Measurements from ENCODE around the gene COL4A2. TPM values are rescaled to one million over a fixed set of nuclear protein-coding genes. Genes with fewer than 3 reads are reported as not detected.

COL4A2 gene
- total RNA-seq, 2 experiments from 2014 or later: not detected

- H3K9me3 Mint-ChIP-seq (ENCODE audit: low read depth): peaks cover 3% of the 10 kb centered on the region
- peaks cover 3% of the 10 kb centered on the region for H3K4me1 Mint-ChIP-seq
- peaks cover 10% of the 10 kb centered on the region for H3K27me3 Mint-ChIP-seq
- no peak overlapping the region for H3K4me3 Mint-ChIP-seq
- no peaks in the 10 kb centered on the region for H3K36me3 Mint-ChIP-seq
- DNase-seq (peak; percentile 2), ATAC-seq (no peak)
- CTCF ChIA-PET: no interaction called here
- no peak overlapping the region for H3K27ac Mint-ChIP-seq
Measured at GRCh38 chr13:110278859-110279258, 28.2 kb upstream of the COL4A2 start.

GRCh38 chr13:110279684-110280083 lies 27.4 kb upstream of the COL4A2 start:
- H3K4me3 Mint-ChIP-seq: no peak overlapping the region
- H3K9me3 Mint-ChIP-seq (ENCODE audit: low read depth): peaks cover 3% of the 10 kb centered on the region
- no peak overlapping the region for H3K27ac Mint-ChIP-seq
- DNase-seq (peak; percentile 25), ATAC-seq (no peak)
- peaks cover 10% of the 10 kb centered on the region for H3K27me3 Mint-ChIP-seq
- CTCF ChIA-PET: no interaction called here
- no peaks in the 10 kb centered on the region for H3K36me3 Mint-ChIP-seq
- H3K4me1 Mint-ChIP-seq: peaks cover 3% of the 10 kb centered on the region

GRCh38 chr13:110280231-110280813 lies 26.8 kb upstream of the COL4A2 start:
- Mint-ChIP-seq H3K4me3 (no peak overlapping the region), H3K27me3 (peaks cover 14% of the 10 kb centered on the region), H3K4me1 (peaks cover 3% of the 10 kb centered on the region), H3K27ac (no peak overlapping the region), H3K9me3 (ENCODE audit: low read depth) (peaks cover 3% of the 10 kb centered on the region), H3K36me3 (no peaks in the 10 kb centered on the region)
- CTCF ChIA-PET: no interaction called here
- DNase-seq: peak; percentile 21
- ATAC-seq: no peak

GRCh38 chr13:110280985-110281688 lies 25.9 kb upstream of the COL4A2 start:
- CTCF ChIA-PET: no interaction called here
- ATAC-seq: no peak
- H3K4me3 Mint-ChIP-seq: no peak overlapping the region
- peaks cover 3% of the 10 kb centered on the region for H3K9me3 Mint-ChIP-seq (ENCODE audit: low read depth)
- H3K36me3 Mint-ChIP-seq: no peaks in the 10 kb centered on the region
- peaks cover 3% of the 10 kb centered on the region for H3K4me1 Mint-ChIP-seq
- H3K27ac Mint-ChIP-seq: no peak overlapping the region
- peaks cover 14% of the 10 kb centered on the region for H3K27me3 Mint-ChIP-seq
- DNase-seq: no peak

GRCh38 chr13:110281736-110282135 lies 25.3 kb upstream of the COL4A2 start:
- no peak for ATAC-seq
- peaks cover 14% of the 10 kb centered on the region for H3K27me3 Mint-ChIP-seq
- no peak overlapping the region for H3K4me3 Mint-ChIP-seq
- H3K27ac Mint-ChIP-seq: no peak overlapping the region
- DNase-seq: no peak
- H3K4me1 Mint-ChIP-seq: peaks cover 3% of the 10 kb centered on the region
- CTCF ChIA-PET: no interaction called here
- peaks cover 3% of the 10 kb centered on the region for H3K9me3 Mint-ChIP-seq (ENCODE audit: low read depth)
- H3K36me3 Mint-ChIP-seq: no peaks in the 10 kb centered on the region

GRCh38 chr13:110282316-110282841 lies 24.7 kb upstream of the COL4A2 start:
- no peak overlapping the region for H3K4me3 Mint-ChIP-seq
- DNase-seq: no peak
- H3K4me1 Mint-ChIP-seq: peaks cover 3% of the 10 kb centered on the region
- CTCF ChIA-PET: no interaction called here
- no peak for ATAC-seq
- peaks cover 3% of the 10 kb centered on the region for H3K9me3 Mint-ChIP-seq (ENCODE audit: low read depth)
- H3K27ac Mint-ChIP-seq: no peak overlapping the region
- H3K36me3 Mint-ChIP-seq: no peaks in the 10 kb centered on the region
- H3K27me3 Mint-ChIP-seq: peaks cover 14% of the 10 kb centered on the region

GRCh38 chr13:110283736-110284517 lies 23.2 kb upstream of the COL4A2 start:
- CTCF ChIA-PET: no interaction called here
- H3K27ac Mint-ChIP-seq: no peak overlapping the region
- peaks cover 3% of the 10 kb centered on the region for H3K4me1 Mint-ChIP-seq
- no peak for DNase-seq
- ATAC-seq: no peak
- no peaks in the 10 kb centered on the region for H3K36me3 Mint-ChIP-seq
- H3K4me3 Mint-ChIP-seq: no peak overlapping the region
- H3K27me3 Mint-ChIP-seq: peaks cover 14% of the 10 kb centered on the region
- peaks cover 3% of the 10 kb centered on the region for H3K9me3 Mint-ChIP-seq (ENCODE audit: low read depth)

- Mint-ChIP-seq H3K36me3 (no peaks in the 10 kb centered on the region), H3K27me3 (peaks cover 11% of the 10 kb centered on the region), H3K9me3 (ENCODE audit: low read depth) (peaks cover 3% of the 10 kb centered on the region), H3K4me1 (peaks cover 3% of the 10 kb centered on the region), H3K4me3 (no peak overlapping the region), H3K27ac (no peak overlapping the region)
- CTCF ChIA-PET: no interaction called here
- DNase-seq (no peak), ATAC-seq (no peak)
Measured at GRCh38 chr13:110284779-110285484, 22.2 kb upstream of the COL4A2 start.

- Mint-ChIP-seq H3K27ac (no peak overlapping the region), H3K27me3 (peaks cover 7% of the 10 kb centered on the region), H3K4me3 (no peak overlapping the region), H3K4me1 (no peaks in the 10 kb centered on the region), H3K9me3 (ENCODE audit: low read depth) (peaks cover 3% of the 10 kb centered on the region), H3K36me3 (no peaks in the 10 kb centered on the region)
- ATAC-seq (no peak), DNase-seq (no peak)
- CTCF ChIA-PET: no interaction called here
Measured at GRCh38 chr13:110285991-110286832, 20.9 kb upstream of the COL4A2 start.

GRCh38 chr13:110286833-110287819 lies 20.0 kb upstream of the COL4A2 start:
- no peak for DNase-seq
- ATAC-seq: no peak
- H3K9me3 Mint-ChIP-seq (ENCODE audit: low read depth): peaks cover 3% of the 10 kb centered on the region
- no peaks in the 10 kb centered on the region for H3K36me3 Mint-ChIP-seq
- CTCF ChIA-PET: no interaction called here
- no peaks in the 10 kb centered on the region for H3K4me1 Mint-ChIP-seq
- H3K27ac Mint-ChIP-seq: no peak overlapping the region
- H3K27me3 Mint-ChIP-seq: peaks cover 7% of the 10 kb centered on the region
- no peak overlapping the region for H3K4me3 Mint-ChIP-seq

GRCh38 chr13:110289174-110289573 lies 17.9 kb upstream of the COL4A2 start:
- H3K9me3 Mint-ChIP-seq (ENCODE audit: low read depth): no peaks in the 10 kb centered on the region
- no peak for ATAC-seq
- no peaks in the 10 kb centered on the region for H3K4me1 Mint-ChIP-seq
- CTCF ChIA-PET: no interaction called here
- no peak overlapping the region for H3K27ac Mint-ChIP-seq
- H3K27me3 Mint-ChIP-seq: peaks cover 6% of the 10 kb centered on the region
- no peak for DNase-seq
- no peak overlapping the region for H3K4me3 Mint-ChIP-seq
- H3K36me3 Mint-ChIP-seq: no peaks in the 10 kb centered on the region

- Mint-ChIP-seq H3K27ac (no peak overlapping the region), H3K4me3 (no peak overlapping the region), H3K27me3 (peaks cover 8% of the 10 kb centered on the region), H3K36me3 (no peaks in the 10 kb centered on the region), H3K9me3 (ENCODE audit: low read depth) (no peaks in the 10 kb centered on the region), H3K4me1 (no peaks in the 10 kb centered on the region)
- ATAC-seq (no peak), DNase-seq (no peak)
- CTCF ChIA-PET: no interaction called here
Measured at GRCh38 chr13:110289661-110290060, 17.4 kb upstream of the COL4A2 start.

All from activated CD8-positive, alpha-beta memory T cell treated with anti-CD3 and anti-CD28 coated beads, Interleukin-2, amount 10 ng/mL, durations not matched to agents 7 days and 5 days (primary cell).